Measurements from ENCODE around the gene SCP2. TPM values are rescaled to one million over a fixed set of nuclear protein-coding genes. Genes with fewer than 3 reads are reported as not detected.

Gene SCP2
- total RNA-seq, 6 experiments from 2014 or later = 207 to 885 (median 634) TPM

GRCh38 chr1:53084589-53084971 lies 157.5 kb downstream of the SCP2 start:
- intact Hi-C loops (cut with DNase I) = no loop called here
- WGBS (ENCODE audit: insufficient coverage, low coverage, low lambda C conversion rate, missing lambda C conversion rate) = 76% methylated on average over 3 of the region's 8 CpGs
- Histone ChIP-seq H3K4me1 (peaks cover 0 to 4% (median 0%) of the 10 kb centered on the region in 4 donors), H3K27ac (no peak overlapping the region), H3K4me3 (no peak overlapping the region), H3K27me3 (no peaks in the 10 kb centered on the region), H3K36me3 (no peaks in the 10 kb centered on the region), H3K9me3 (no peaks in the 10 kb centered on the region)
- ATAC-seq (no peak), DNase-seq (no peak)
- no peak for TF ChIP-seq CTCF (IDR thresholded peaks at IDR 0.05)
- no peak for TF ChIP-seq POLR2A (IDR thresholded peaks at IDR 0.05)

DNA sequence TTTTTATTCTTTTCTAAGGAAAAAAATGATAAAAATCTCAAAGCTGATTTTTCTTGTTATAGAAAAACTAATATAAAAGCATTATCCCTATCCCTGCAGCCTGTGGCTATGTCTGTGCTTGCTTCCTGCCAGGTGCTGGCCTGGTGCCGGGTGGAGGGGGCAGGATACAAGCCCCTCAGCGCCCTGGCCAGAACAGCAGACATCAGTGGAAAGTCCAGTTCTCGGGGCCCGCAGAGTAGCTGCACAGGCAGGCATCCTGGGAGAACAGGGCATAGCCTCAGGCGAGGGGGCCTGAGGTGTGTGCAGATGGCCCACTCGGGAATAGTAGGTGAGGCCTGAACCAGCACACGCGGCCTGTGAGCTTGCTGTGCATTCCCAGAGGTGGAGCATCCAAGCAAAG lies 158.3 kb downstream of the SCP2 start:
- Histone ChIP-seq H3K4me3 (no peak overlapping the region), H3K4me1 (peaks cover 0 to 7% (median 0%) of the 10 kb centered on the region in 4 donors), H3K27me3 (no peaks in the 10 kb centered on the region), H3K27ac (no peak overlapping the region), H3K36me3 (no peaks in the 10 kb centered on the region), H3K9me3 (no peaks in the 10 kb centered on the region)
- intact Hi-C loops (cut with DNase I) = no loop called here
- WGBS (ENCODE audit: insufficient coverage, low coverage, low lambda C conversion rate, missing lambda C conversion rate) = 87% methylated on average over 4 of the region's 8 CpGs
- no peak for ATAC-seq
- TF ChIP-seq POLR2A (IDR thresholded peaks at IDR 0.05) = no peak
- DNase-seq = no peak

DNA sequence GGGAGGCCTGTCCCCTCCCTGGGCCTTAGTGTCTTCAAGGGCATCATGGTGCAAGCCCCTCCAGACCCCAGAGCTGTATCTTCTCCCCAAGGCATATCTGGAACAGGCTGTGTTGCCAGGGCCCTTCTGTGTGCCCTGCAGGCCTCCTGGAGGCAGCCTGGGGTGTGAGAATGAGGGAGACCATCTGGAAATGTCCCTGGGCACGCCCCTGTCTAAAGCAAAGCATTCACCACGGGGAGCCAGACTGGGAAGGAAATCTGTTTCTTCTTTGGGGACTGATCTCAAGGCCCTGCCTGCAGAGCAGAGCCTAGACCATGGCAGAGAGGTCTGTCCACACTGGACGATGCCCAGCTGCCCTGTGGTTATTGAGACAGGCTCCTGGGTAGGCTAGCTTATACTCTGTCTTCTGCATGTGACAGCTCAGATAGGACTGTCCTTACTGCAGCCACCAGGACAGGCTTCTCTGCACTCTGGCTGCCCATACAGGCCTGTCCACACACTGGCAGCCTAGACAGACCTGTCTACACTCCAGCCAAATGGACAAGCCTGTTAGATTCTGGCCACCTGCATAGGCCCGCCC lies 159.5 kb downstream of the SCP2 start:
- no peaks in the 10 kb centered on the region for H3K9me3 ChIP-seq
- DNase-seq (no peak), ATAC-seq (no peak)
- H3K27ac ChIP-seq = no peak overlapping the region
- no peak for TF ChIP-seq POLR2A (IDR thresholded peaks at IDR 0.05)
- TF ChIP-seq CTCF (IDR thresholded peaks at IDR 0.05) = no peak
- no peak overlapping the region for H3K4me3 ChIP-seq
- no peaks in the 10 kb centered on the region for H3K27me3 ChIP-seq
- peaks cover 0 to 11% (median 0%) of the 10 kb centered on the region in 4 donors for H3K4me1 ChIP-seq
- no peaks in the 10 kb centered on the region for H3K36me3 ChIP-seq
- WGBS (ENCODE audit: insufficient coverage, low coverage, low lambda C conversion rate, missing lambda C conversion rate) = 70% methylated on average over 2 of the region's 4 CpGs
- intact Hi-C loops (cut with DNase I) = no loop called here

- intact Hi-C loops (cut with DNase I) = no loop called here
- H3K9me3 ChIP-seq = no peaks in the 10 kb centered on the region
- TF ChIP-seq CTCF (IDR thresholded peaks at IDR 0.05) = no peak
- no peak for TF ChIP-seq POLR2A (IDR thresholded peaks at IDR 0.05)
- peaks cover 0 to 20% (median 0%) of the 10 kb centered on the region in 4 donors for H3K4me1 ChIP-seq
- 67% methylated on average over 3 of the region's 27 CpGs for WGBS (ENCODE audit: insufficient coverage, low coverage, low lambda C conversion rate, missing lambda C conversion rate)
- DNase-seq (no peak), ATAC-seq (no peak)
- no peaks in the 10 kb centered on the region for H3K27me3 ChIP-seq
- no peaks in the 10 kb centered on the region for H3K36me3 ChIP-seq
- no peak overlapping the region for H3K4me3 ChIP-seq
- H3K27ac ChIP-seq = no peak overlapping the region
Observed at GRCh38 chr1:53087332-53088285, 160.5 kb downstream of the SCP2 start.

All from right lobe of liver (tissue), 6 donors.